ENCODE data around the gene CNN2.

DNA sequence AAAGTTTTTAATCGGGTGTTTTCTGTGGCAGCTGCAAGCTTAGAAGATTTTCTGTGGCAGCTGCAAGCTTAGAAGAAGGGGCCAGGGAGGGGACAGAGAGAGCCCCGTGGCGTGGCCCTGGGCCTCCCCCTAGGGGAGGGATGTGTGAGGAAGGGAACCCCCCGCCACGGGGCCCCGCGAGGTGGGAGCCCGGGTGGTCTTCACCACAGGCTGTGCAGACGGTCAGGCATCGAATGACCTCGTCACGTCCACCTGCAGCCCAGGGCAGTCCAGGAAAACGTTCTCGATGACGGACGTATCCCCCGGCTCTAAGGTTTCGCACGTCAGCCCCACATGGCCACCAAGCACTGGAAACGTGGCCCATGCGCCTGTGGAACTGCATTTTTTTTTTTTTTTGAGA lies 60.2 kb downstream of the CNN2 start:
- TF ChIP-seq, protein P1, sequence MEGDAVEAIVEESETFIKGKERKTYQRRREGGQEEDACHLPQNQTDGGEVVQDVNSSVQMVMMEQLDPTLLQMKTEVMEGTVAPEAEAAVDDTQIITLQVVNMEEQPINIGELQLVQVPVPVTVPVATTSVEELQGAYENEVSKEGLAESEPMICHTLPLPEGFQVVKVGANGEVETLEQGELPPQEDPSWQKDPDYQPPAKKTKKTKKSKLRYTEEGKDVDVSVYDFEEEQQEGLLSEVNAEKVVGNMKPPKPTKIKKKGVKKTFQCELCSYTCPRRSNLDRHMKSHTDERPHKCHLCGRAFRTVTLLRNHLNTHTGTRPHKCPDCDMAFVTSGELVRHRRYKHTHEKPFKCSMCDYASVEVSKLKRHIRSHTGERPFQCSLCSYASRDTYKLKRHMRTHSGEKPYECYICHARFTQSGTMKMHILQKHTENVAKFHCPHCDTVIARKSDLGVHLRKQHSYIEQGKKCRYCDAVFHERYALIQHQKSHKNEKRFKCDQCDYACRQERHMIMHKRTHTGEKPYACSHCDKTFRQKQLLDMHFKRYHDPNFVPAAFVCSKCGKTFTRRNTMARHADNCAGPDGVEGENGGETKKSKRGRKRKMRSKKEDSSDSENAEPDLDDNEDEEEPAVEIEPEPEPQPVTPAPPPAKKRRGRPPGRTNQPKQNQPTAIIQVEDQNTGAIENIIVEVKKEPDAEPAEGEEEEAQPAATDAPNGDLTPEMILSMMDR (IDR thresholded peaks at IDR 0.05), result no peak
- TF ChIP-seq POLR2A (IDR thresholded peaks at IDR 0.05), result no peak

Data from thyroid gland (tissue), 4 donors.